HepG2 (cell line): ENCODE data around the gene SLC23A2. TPM values are rescaled to one million over a fixed set of nuclear protein-coding genes. Genes with fewer than 3 reads are reported as not detected.

Experiments
- ATM ChIP-seq: fragments of 450-650 bp; IDR thresholded peaks from 2 replicates; pipeline ENCODE4 v1.7.1; 2017; ENCODE audit warnings: mild to moderate bottlenecking, borderline replicate concordance
- FOSL2 ChIP-seq: sonication (generic); formaldehyde crosslinking; IDR thresholded peaks from 2 replicates; pipeline ENCODE4 v1.4.0; 2020; ENCODE audit warnings: missing genetic modification reagents
- GATA4 ChIP-seq: sonication (generic); IDR thresholded peaks from 2 replicates; pipeline ENCODE4 v1.6.1; 2016; ENCODE audit warnings: antibody characterized with exemption, low read depth, borderline replicate concordance
- IKZF1 ChIP-seq: fragments of 450-650 bp; IDR thresholded peaks from 2 replicates; pipeline ENCODE4 v1.7.1; 2016
- KLF11 ChIP-seq: IDR thresholded peaks from 2 replicates; pipeline ENCODE4 v1.6.1; 2016; ENCODE audit warnings: missing compliant biosample characterization
- MBD4 ChIP-seq: IDR thresholded peaks from 2 replicates; pipeline ENCODE4 v1.6.1; 2012; ENCODE audit warnings: low read length, inconsistent platforms, borderline replicate concordance
- NCOA1 ChIP-seq: sonication (generic); formaldehyde crosslinking; IDR thresholded peaks from 2 replicates; pipeline ENCODE4 v1.9.0; 2021; ENCODE audit warnings: missing genetic modification reagents
- SCMH1 ChIP-seq: sonication (generic); formaldehyde crosslinking; IDR thresholded peaks from 2 replicates; pipeline ENCODE4 v1.9.0; 2021; ENCODE audit warnings: missing genetic modification reagents, mild to moderate bottlenecking, borderline replicate concordance
- SOX5 ChIP-seq: IDR thresholded peaks from 2 replicates; pipeline ENCODE4 v1.6.1; 2016; ENCODE audit warnings: borderline replicate concordance
- SP2 ChIP-seq: sonication (generic); formaldehyde crosslinking; IDR thresholded peaks from 2 replicates; pipeline ENCODE4 v1.5.1; 2020; ENCODE audit warnings: mild to moderate bottlenecking, missing genetic modification reagents
- ZBTB21 ChIP-seq: sonication (generic); formaldehyde crosslinking; IDR thresholded peaks from 2 replicates; pipeline ENCODE4 v1.4.0; 2020; ENCODE audit warnings: missing genetic modification reagents
- ZBTB4 ChIP-seq: sonication (generic); formaldehyde crosslinking; IDR thresholded peaks from 2 replicates; pipeline ENCODE4 v1.4.0; 2020; ENCODE audit warnings: missing genetic modification reagents, mild to moderate bottlenecking, borderline replicate concordance
- ZKSCAN1 ChIP-seq: fragments of 150-350 bp; IDR thresholded peaks from 2 replicates; pipeline ENCODE4 v1.6.1; 2014; ENCODE audit warnings: low read length
- ZKSCAN8 ChIP-seq: IDR thresholded peaks from 2 replicates; pipeline ENCODE4 v1.6.1; 2016; ENCODE audit warnings: borderline replicate concordance, missing genetic modification reagents, missing compliant biosample characterization
- ZMAT3 ChIP-seq: sonication (generic); formaldehyde crosslinking; conservative IDR thresholded peaks from 2 replicates; pipeline ENCODE4 v1.7.0; 2021; ENCODE audit warnings: missing genetic modification reagents
- ZNF607 ChIP-seq: sonication (generic); formaldehyde crosslinking; IDR thresholded peaks from 2 replicates; pipeline ENCODE4 v1.5.1; 2020; ENCODE audit warnings: missing genetic modification reagents, mild to moderate bottlenecking, borderline replicate concordance
- ZSCAN30 ChIP-seq: sonication (generic); formaldehyde crosslinking; IDR thresholded peaks from 2 replicates; pipeline ENCODE4 v1.5.0; 2020; ENCODE audit warnings: mild to moderate bottlenecking, missing genetic modification reagents
- ZSCAN31 ChIP-seq: sonication (generic); formaldehyde crosslinking; IDR thresholded peaks from 2 replicates; pipeline ENCODE4 v1.5.0; 2020; ENCODE audit warnings: low read depth, mild to moderate bottlenecking, missing genetic modification reagents
- polyA plus RNA-seq, 8 experiments: library from polyadenylated mRNA; depleted of rRNA in 3 of 8; stranded (reverse) in 7 of 8; unstranded in 1 of 8; fragments of >200 nt; fragmentation: Illumina TruSeq in 4 of 8; extraction: Trizol in 4 of 8; gene quantifications; 2 replicates each; pipeline versions ENCODE4 v1.2.1 to v1.2.3, GENCODE V29; 2011 to 2016; ENCODE audit warnings: low read depth in 4 of 8, missing spikeins in 1 of 8, mixed read lengths in 1 of 8; ENCODE audit not compliant: insufficient read depth in 1 of 8
- total RNA-seq, 5 experiments: library from RNA; depleted of rRNA; stranded (reverse); fragments of >200 nt; fragmentation: Illumina TruSeq; extraction: Trizol; gene quantifications; 2 replicates each; pipeline ENCODE4 v1.2.3, GENCODE V29; 2016; ENCODE audit warnings: low read depth in 1 of 5

Gene SLC23A2
- total and polyA plus RNA-seq, 2 of the 13 experiments (the other 11 are each of a cell fraction or from before 2014, with no cell fraction given) = 42.2 to 51.2 TPM

GRCh38 chr20:4937407-4938319 lies 63.6 kb downstream of the SLC23A2 start (continued):
- TF ChIP-seq ZBTB4 = no peak
- TF ChIP-seq ZSCAN30 = no peak
- peak; percentile 78; the same call in 1 of the 2 replicates for TF ChIP-seq ZKSCAN8 (CRISPR knock-in tag)
- TF ChIP-seq SCMH1 (CRISPR knock-in tag) = no peak
- no peak for TF ChIP-seq IKZF1
- TF ChIP-seq FOSL2 (CRISPR knock-in tag) = 0 out of 2 replicates have a peak, but pooled peaks have one; percentile 12
- no peak for TF ChIP-seq ATM
- no peak for TF ChIP-seq SP2
- TF ChIP-seq KLF11 = no peak
- TF ChIP-seq ZMAT3 = no peak
- no peak; the same call in 1 of the 2 replicates for TF ChIP-seq SOX5 (CRISPR knock-in tag)
- no peak for TF ChIP-seq MBD4
- no peak for TF ChIP-seq GATA4
- no peak for TF ChIP-seq ZBTB21 (CRISPR knock-in tag)
- 0 out of 2 replicates have a peak, but pooled peaks have one; percentile 32 for TF ChIP-seq ZSCAN31 (CRISPR knock-in tag)
- no peak for TF ChIP-seq NCOA1 (CRISPR knock-in tag)
- TF ChIP-seq ZNF607 (CRISPR knock-in tag) = 0 out of 2 replicates have a peak, but pooled peaks have one; percentile 4
- TF ChIP-seq ZKSCAN1 = no peak
